ENCODE measurements around the gene DRAXIN. TPM values are rescaled to one million over a fixed set of nuclear protein-coding genes. Genes with fewer than 3 reads are reported as not detected.

The DRAXIN gene
- total RNA-seq, 2 donors from 2014 or later, result 0.05 to 0.09 TPM

- intact Hi-C loops (cut with DNase I), result no loop called here
These were observed 10.3 kb upstream of the DRAXIN start, which contains the start of gene MAD2L2 for GRCh38 chr1:11681071-11681771. TSS of gene MAD2L2 (minus strand) at chr1:11681148. CDS start at chr1:11680601, 547 bp downstream.

GRCh38 chr1:11682287-11682771 is 9.2 kb upstream of the DRAXIN start:
- intact Hi-C loops (cut with DNase I), result no loop called here
- DNase-seq (ENCODE audit: low spot score), result no peak

More at GRCh38 chr1:11681071-11681771, 10.3 kb upstream of the DRAXIN start, which contains the start of gene MAD2L2:
- peak; percentile 97 for DNase-seq (ENCODE audit: low spot score)

- intact Hi-C loops (cut with DNase I), result no loop called here
These were observed 8.7 kb upstream of the DRAXIN start for GRCh38 chr1:11682799-11683198.

GRCh38 chr1:11684070-11684469 is 7.4 kb upstream of the DRAXIN start:
- DNase-seq (ENCODE audit: low spot score), result no peak
- intact Hi-C loops (cut with DNase I), result no loop called here

More at GRCh38 chr1:11682799-11683198, 8.7 kb upstream of the DRAXIN start:
- DNase-seq (ENCODE audit: low spot score), result no peak

GRCh38 chr1:11685210-11685752 is 6.2 kb upstream of the DRAXIN start:
- intact Hi-C loops (cut with DNase I), result no loop called here

GRCh38 chr1:11688506-11688905 is 3.0 kb upstream of the DRAXIN start:
- intact Hi-C loops (cut with DNase I), result no loop called here
- no peak for DNase-seq (ENCODE audit: low spot score)

More at GRCh38 chr1:11685210-11685752, 6.2 kb upstream of the DRAXIN start:
- no peak for DNase-seq (ENCODE audit: low spot score)

- intact Hi-C loops (cut with DNase I), result no loop called here
- DNase-seq (ENCODE audit: low spot score), result no peak
These were observed 861 bp upstream of the DRAXIN start for GRCh38 chr1:11690397-11691301.

GRCh38 chr1:11691928-11692711 is 610 bp downstream of the DRAXIN start:
- no peak for DNase-seq (ENCODE audit: low spot score)
- intact Hi-C loops (cut with DNase I), result no loop called here

GRCh38 chr1:11693024-11693590 is 1.6 kb downstream of the DRAXIN start:
- intact Hi-C loops (cut with DNase I), result no loop called here
- DNase-seq (ENCODE audit: low spot score), result no peak

- DNase-seq (ENCODE audit: low spot score), result no peak
- intact Hi-C loops (cut with DNase I), result no loop called here
These were observed 2.4 kb downstream of the DRAXIN start for GRCh38 chr1:11693917-11694316.

GRCh38 chr1:11695861-11696260 is 4.4 kb downstream of the DRAXIN start:
- intact Hi-C loops (cut with DNase I), result no loop called here
- DNase-seq (ENCODE audit: low spot score), result no peak

GRCh38 chr1:11697188-11697892 is 5.8 kb downstream of the DRAXIN start:
- intact Hi-C loops (cut with DNase I), result no loop called here
- DNase-seq (ENCODE audit: low spot score), result no peak

GRCh38 chr1:11697893-11698210 is 6.3 kb downstream of the DRAXIN start:
- intact Hi-C loops (cut with DNase I), result no loop called here

GRCh38 chr1:11700601-11701467 is 9.3 kb downstream of the DRAXIN start:
- intact Hi-C loops (cut with DNase I), result no loop called here
- DNase-seq (ENCODE audit: low spot score), result no peak

More at GRCh38 chr1:11697893-11698210, 6.3 kb downstream of the DRAXIN start:
- DNase-seq (ENCODE audit: low spot score), result no peak

- intact Hi-C loops (cut with DNase I), result no loop called here
- DNase-seq (ENCODE audit: low spot score), result no peak
These were observed 10.0 kb downstream of the DRAXIN start for GRCh38 chr1:11701551-11701961.

- DNase-seq (ENCODE audit: low spot score), result no peak
- intact Hi-C loops (cut with DNase I), result no loop called here
These were observed 10.7 kb downstream of the DRAXIN start for GRCh38 chr1:11701981-11702803.
